ENCODE measurements around the gene HS3ST6.
"Not testable (repeated sequence)": the region's sequence is repeated elsewhere in the genome, so short reads cannot be mapped to it uniquely, and the experiment has no call there.

The HS3ST6 gene

DNA sequence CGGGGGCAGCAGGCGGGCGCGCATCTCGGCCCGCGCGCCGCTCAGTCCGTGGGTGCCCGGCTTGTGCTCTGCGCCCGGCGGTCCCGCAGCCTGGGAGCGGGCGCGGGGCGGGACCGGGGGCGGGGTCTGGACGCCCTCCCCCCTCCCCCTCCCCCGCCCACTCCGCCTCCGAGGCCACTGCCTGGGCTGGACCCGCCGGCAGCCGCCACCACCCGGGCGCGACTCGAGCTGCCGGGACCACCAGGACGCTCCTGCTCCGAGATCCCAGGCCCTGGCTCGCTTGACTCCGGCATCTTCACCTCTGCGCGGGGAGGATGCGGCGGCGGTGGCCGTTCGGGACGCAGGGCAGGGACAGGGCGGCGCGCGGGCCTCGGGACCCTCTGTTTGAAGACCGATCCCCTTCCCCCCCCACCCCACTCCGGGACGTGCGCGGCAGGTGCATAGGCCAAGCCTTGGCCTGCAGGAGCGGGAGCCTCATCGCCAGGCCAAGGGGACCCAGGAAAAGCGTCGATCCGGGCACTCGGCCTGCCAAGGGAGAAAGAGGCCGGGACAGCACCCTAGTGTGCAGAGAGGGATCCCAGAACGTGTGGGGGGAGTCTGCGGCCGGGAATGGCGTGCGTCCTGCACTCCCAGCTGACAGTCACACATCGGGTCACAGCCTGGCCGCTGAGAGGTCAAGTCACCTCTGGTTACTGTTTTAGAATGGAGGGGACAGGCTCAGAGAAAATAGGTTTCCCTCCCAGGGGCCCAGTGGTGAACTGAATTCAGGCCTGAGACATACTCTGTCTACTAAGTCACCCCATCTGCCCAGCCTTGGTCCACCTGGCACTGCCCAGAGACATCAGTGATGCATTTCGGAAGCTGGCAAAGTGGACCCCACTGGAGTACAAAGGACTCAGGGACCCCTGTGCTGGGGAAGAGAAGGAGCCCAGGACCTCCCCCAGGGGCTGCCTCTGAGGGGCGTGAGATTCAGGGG is at the start of gene HS3ST6:
HS3ST6 (minus strand) TSS at position 65 of the 976 bp plus-strand sequence. CDS start 92 bp downstream, outside the sequence.
- no peaks in the 10 kb centered on the region for H3K36me3 Mint-ChIP-seq
- H3K27me3 Mint-ChIP-seq: peaks cover 87% of the 10 kb centered on the region
- no peak within 1 kb of the TSS for H3K27ac Mint-ChIP-seq
- H3K4me3 Mint-ChIP-seq: no peak within 1 kb of the TSS
- peaks cover 12% of the 10 kb centered on the region for H3K4me1 Mint-ChIP-seq
- H3K9me3 Mint-ChIP-seq: peaks cover 2% of the 10 kb centered on the region
- ATAC-seq: no peak

GRCh38 chr16:1966460-1966859 is 48.2 kb upstream of the HS3ST6 start, which contains the start of gene RNF151:
Gene RNF151 (plus strand): TSS chr16:1966856. CDS start chr16:1966882, 26 bp downstream.
- peak within 1 kb of the TSS; percentile 97 for H3K27ac Mint-ChIP-seq
- no peak for ATAC-seq
- H3K27me3 Mint-ChIP-seq: no peaks in the 10 kb centered on the region
- peaks cover 24% of the 10 kb centered on the region for H3K36me3 Mint-ChIP-seq
- peaks cover 45% of the 10 kb centered on the region for H3K4me1 Mint-ChIP-seq
- peak within 1 kb of the TSS; percentile 84 for H3K4me3 Mint-ChIP-seq
- no peaks in the 10 kb centered on the region for H3K9me3 Mint-ChIP-seq

GRCh38 chr16:1965396-1966001 is 47.3 kb upstream of the HS3ST6 start:
- H3K27me3 Mint-ChIP-seq: no peaks in the 10 kb centered on the region
- H3K4me1 Mint-ChIP-seq: peaks cover 46% of the 10 kb centered on the region
- ATAC-seq: no peak
- H3K36me3 Mint-ChIP-seq: peaks cover 31% of the 10 kb centered on the region
- peak overlapping the region; percentile 84 for H3K4me3 Mint-ChIP-seq
- no peaks in the 10 kb centered on the region for H3K9me3 Mint-ChIP-seq
- peak overlapping the region; percentile 97 for H3K27ac Mint-ChIP-seq

DNA sequence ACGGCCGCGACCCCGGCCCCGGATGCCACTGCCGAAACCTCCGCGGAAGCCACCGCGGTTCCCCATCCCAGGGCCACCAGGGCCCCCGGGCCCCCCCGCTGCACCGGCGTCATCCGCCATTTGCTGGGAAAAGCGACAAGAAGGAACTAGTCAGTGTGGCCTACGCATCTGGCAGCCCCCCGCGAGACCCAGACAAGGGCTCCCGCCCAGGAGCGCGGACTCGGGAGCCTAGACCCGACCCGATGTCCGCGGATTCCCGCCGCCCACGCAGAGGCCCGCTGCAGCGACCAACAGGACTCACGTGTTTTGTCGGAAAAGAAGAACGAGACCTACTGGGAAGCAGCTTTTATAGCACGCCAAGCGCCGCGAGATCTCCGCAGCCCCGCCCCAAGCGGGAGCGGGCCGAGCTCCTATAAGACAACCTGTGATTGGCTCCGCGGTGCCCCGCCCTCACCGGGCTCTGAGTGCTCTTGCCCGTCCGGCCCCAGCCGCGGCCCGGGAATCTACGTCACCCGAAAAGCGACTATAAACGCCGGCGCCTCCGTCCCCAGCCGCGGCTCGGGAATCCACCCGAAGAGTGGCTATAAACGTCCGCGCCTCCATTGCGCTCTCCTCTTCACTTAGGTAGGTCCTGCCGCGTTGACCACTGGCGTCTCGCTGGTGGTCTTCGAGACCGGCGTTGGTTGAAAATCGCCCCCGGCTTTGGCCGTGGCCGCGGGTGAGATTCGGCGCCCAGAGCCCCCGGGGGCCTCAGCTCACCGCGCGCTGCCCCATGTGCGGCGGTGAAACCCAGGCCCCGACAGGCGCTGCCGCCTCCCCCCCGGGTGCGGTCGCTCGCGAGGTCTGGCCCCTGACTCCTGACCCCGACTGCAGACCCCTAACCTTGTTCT is 46.5 kb upstream of the HS3ST6 start, which contains the start of gene RPS2:
RPS2 (minus strand) TSS at position 321 of the 890 bp plus-strand sequence; CDS start at position 120, 201 bp downstream.
- Mint-ChIP-seq H3K27me3 (no peaks in the 10 kb centered on the region), H3K9me3 (no peaks in the 10 kb centered on the region), H3K4me1 (peaks cover 54% of the 10 kb centered on the region), H3K4me3 (peak within 1 kb of the TSS; percentile 84), H3K27ac (peak within 1 kb of the TSS; percentile 97), H3K36me3 (peaks cover 31% of the 10 kb centered on the region)
- ATAC-seq: peak; percentile 97

DNA sequence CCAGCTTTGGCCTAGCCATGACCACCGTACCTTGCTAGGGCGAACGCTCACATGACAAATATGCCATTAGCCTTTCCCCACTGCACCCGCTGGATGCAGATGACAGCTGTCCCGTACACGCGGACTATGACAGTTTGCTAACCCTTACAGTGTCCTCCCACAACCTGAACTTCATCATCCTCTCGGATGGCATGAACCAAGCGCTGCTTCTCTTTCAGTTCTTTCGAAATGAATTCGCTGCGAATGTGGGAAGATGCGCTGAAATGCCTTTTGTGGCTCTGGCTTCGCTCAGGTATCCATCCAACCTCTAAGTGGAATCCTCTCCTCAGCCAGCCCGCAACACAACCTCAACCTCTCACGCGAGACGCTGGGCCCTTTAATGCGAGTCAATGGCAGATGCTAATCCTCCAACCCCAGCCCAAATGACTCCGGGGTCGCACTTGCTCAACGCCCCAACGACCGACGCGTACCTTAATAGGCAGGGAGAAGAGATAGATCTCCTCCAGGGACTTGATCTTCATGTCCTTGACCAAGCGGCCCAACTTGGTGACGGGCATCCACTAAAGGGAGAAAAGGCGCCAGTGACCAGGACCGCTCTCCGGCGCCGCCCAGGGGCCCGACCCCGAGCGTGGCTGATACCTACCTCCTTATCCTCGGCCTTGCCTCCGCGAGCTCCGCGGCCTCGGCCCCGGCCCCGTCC is 45.7 kb upstream of the HS3ST6 start:
- H3K9me3 Mint-ChIP-seq: no peaks in the 10 kb centered on the region
- peak overlapping the region; percentile 84 for H3K4me3 Mint-ChIP-seq
- ATAC-seq: peak; percentile 44
- H3K36me3 Mint-ChIP-seq: peaks cover 31% of the 10 kb centered on the region
- peak overlapping the region; percentile 97 for H3K27ac Mint-ChIP-seq
- no peaks in the 10 kb centered on the region for H3K27me3 Mint-ChIP-seq
- peaks cover 59% of the 10 kb centered on the region for H3K4me1 Mint-ChIP-seq

DNA sequence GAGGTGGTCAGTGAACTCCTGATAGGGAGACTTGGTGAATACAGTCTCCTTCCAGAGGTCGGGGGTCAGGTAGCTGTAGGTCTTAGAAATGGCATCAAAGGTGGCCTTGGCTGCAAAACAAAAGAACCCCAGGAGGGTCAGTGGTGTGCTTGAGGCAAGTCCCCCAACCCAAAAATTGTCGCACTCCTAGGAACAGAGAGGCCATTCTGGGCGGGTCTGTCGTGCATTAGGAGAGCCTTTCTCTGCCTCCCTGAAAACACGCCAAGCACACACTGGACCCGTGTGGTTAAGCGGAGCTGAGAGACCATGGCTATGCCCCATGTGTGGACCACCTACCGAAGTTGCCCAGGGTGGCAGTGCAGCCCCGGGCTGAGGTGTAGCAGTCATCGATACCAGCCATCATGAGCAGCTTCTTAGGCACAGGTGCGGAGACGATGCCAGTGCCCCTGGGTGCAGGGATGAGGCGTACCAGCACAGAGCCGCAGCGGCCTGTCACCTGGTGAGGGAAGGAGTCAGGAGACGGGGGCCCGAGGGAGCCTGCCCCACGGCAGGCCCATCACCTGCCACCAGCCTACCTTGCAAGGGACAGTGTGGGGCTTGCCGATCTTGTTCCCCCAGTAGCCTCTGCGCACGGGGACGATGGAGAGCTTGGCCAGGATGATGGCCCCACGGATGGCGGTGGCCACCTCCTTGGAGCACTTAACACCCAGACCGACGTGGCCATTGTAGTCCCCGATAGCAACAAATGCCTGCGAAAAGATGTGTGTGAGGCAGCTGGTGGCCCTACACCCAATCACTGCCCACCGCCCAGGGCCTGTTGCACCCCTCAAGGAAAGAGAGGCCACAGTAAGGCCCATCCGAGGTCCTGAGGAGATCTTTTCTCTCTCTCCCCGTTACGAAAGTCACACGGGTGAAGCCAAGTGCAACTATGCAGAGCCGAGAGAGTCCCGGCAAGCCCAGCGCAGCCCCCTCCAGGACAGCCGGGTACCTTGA is 44.2 kb upstream of the HS3ST6 start:
- peak overlapping the region; percentile 84 for H3K4me3 Mint-ChIP-seq
- ATAC-seq, H3K27me3 Mint-ChIP-seq, H3K9me3 Mint-ChIP-seq: not testable (repeated sequence)
- H3K4me1 Mint-ChIP-seq: peaks cover 62% of the 10 kb centered on the region
- H3K27ac Mint-ChIP-seq: peak overlapping the region; percentile 97
- peaks cover 31% of the 10 kb centered on the region for H3K36me3 Mint-ChIP-seq

DNA sequence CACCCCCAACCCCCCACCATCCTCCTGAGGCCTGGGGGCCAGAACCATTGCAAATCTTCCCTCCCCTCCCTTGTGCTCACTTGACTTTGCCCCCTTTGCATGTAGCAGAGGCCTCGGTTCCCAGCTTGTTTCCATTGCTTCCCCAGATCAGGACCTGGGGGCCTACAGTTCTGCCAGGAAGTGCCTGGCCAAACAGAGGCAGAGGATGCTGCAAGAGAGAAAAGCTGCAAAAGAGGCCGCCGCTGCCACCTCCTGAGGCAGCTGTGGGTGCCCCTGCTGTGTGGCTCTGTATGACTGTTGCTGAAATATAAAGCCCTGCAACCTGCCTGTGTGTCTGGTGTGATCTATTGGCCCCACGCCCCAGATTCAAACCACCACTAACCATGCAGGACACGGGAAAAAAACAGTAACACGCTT is 43.4 kb upstream of the HS3ST6 start:
- ATAC-seq: no peak
- Mint-ChIP-seq H3K4me3 (peak overlapping the region; percentile 43), H3K4me1 (peaks cover 62% of the 10 kb centered on the region), H3K36me3 (peaks cover 31% of the 10 kb centered on the region), H3K9me3 (no peaks in the 10 kb centered on the region), H3K27me3 (no peaks in the 10 kb centered on the region), H3K27ac (peak overlapping the region; percentile 97)

- peaks cover 31% of the 10 kb centered on the region for H3K36me3 Mint-ChIP-seq
- H3K4me1 Mint-ChIP-seq: peaks cover 61% of the 10 kb centered on the region
- H3K9me3 Mint-ChIP-seq: no peaks in the 10 kb centered on the region
- peak overlapping the region; percentile 97 for H3K27ac Mint-ChIP-seq
- H3K4me3 Mint-ChIP-seq: peak overlapping the region; percentile 99
- no peak for ATAC-seq
- H3K27me3 Mint-ChIP-seq: no peaks in the 10 kb centered on the region
Measured at GRCh38 chr16:1960665-1961630, 42.7 kb upstream of the HS3ST6 start.

DNA sequence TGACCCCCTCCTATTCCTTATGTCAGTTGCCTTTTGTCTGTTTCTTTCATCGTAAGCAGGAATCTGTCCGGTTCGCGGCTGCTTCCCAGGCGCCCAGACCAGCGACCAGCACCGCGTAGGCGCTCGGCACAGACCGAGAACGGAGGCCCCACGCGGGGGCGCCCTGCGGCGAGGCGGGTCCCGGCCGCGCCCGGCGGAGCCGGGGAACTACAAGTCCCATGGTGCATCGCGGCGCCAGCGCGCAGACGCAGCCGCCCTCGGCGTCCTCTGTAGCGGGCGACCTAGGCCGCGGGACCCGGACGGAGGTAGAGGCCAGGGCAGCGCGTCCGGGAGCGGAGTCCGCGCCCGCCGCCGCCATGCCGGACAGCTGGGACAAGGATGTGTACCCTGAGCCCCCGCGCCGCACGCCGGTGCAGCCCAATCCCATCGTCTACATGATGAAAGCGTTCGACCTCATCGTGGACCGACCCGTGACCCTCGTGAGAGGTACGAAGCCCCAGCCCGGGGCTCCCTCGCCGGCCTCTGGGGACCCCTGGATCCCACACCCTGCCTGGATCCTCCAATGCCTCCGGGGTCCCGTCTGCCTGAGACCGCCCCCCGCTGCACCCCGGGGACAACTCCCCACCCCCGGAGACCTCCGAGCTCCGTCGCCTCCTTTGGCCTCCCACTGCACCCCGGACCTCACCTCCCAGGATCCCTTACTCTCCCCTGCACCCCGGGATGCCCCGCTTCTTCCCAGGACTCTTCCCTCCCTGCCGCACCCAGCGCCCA is 41.2 kb upstream of the HS3ST6 start, which contains the start of gene NDUFB10:
NDUFB10 (plus strand) TSS at position 270 of the 771 bp plus-strand sequence; CDS start at position 357, 87 bp downstream.
- H3K4me3 Mint-ChIP-seq: peak within 1 kb of the TSS; percentile 99
- no peaks in the 10 kb centered on the region for H3K27me3 Mint-ChIP-seq
- no peaks in the 10 kb centered on the region for H3K9me3 Mint-ChIP-seq
- peak; percentile 91 for ATAC-seq
- peaks cover 31% of the 10 kb centered on the region for H3K36me3 Mint-ChIP-seq
- peaks cover 54% of the 10 kb centered on the region for H3K4me1 Mint-ChIP-seq
- peak within 1 kb of the TSS; percentile 97 for H3K27ac Mint-ChIP-seq

GRCh38 chr16:1958715-1959268 is 40.6 kb upstream of the HS3ST6 start:
- Mint-ChIP-seq H3K4me1 (peaks cover 49% of the 10 kb centered on the region), H3K36me3 (peaks cover 27% of the 10 kb centered on the region), H3K27ac (peak overlapping the region; percentile 97), H3K27me3 (no peaks in the 10 kb centered on the region), H3K9me3 (no peaks in the 10 kb centered on the region), H3K4me3 (peak overlapping the region; percentile 99)
- ATAC-seq: peak; percentile 9

DNA sequence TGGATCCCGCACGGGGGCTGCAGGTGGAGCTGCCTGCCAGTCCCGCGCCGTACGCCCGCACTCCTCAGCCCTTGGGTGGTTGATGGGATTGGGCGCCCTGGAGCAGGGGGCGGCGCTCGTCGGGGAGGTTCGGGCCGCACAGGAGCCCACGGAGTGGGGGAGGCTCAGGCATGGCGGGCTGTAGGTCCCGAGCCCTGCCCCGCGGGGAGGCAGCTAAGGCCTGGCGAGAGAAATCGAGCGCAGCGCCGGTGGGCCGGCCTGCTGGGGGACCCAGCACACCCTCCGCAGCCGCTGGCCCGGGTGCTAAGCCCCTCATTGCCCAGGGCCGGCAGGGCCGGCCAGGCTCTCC is 39.9 kb upstream of the HS3ST6 start:
- not testable (repeated sequence) for ATAC-seq

More for the DNA sequence above, 39.9 kb upstream of the HS3ST6 start:
- not testable (repeated sequence) for H3K4me3 Mint-ChIP-seq, H3K27ac Mint-ChIP-seq, H3K27me3 Mint-ChIP-seq, H3K9me3 Mint-ChIP-seq
- Mint-ChIP-seq H3K36me3 (peaks cover 20% of the 10 kb centered on the region), H3K4me1 (peaks cover 42% of the 10 kb centered on the region)

All from stimulated activated memory B cell treated with anti-CD40 and anti-IgM and Interleukin-4, amounts not matched to agents 10 μg/mL and 1 μg/mL and 100 μg/mL, for 72 hours (primary cell).